Suppressor macrophage treated with lipopolysaccharide for 4 hours (primary cell): ENCODE data around the gene ZNF672.
"Not testable (repeated sequence)": the region's sequence is repeated elsewhere in the genome, so short reads cannot be mapped to it uniquely, and the experiment has no call there.

Source experiments
- DNase-seq: peaks from one replicate; pipeline ENCODE4 v3.0.0-alpha.2; 2020

ZNF672 gene

GRCh38 chr1:248813546-248813945 is 24.5 kb upstream of the ZNF672 start:
- no peak for DNase-seq

DNA sequence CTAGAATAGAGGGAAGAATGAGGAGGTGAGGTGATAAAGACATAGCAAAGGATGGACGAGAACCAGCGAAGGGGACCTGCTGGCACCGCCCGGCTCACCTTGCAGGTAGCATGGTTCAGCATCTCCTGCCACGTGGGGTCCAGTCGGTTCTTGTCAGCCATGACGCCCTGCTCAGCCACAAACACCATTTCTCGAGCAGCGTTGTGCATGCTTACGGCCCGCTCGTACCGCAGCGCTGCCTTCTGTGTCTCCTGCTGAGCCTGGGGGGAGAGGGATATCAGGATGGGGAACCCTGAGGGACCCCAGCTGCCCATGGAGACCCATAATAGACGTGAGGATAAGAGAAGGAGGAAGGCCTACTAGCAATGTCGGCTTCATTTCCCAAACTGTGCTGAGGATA is 23.7 kb upstream of the ZNF672 start:
- DNase-seq: no peak

DNA sequence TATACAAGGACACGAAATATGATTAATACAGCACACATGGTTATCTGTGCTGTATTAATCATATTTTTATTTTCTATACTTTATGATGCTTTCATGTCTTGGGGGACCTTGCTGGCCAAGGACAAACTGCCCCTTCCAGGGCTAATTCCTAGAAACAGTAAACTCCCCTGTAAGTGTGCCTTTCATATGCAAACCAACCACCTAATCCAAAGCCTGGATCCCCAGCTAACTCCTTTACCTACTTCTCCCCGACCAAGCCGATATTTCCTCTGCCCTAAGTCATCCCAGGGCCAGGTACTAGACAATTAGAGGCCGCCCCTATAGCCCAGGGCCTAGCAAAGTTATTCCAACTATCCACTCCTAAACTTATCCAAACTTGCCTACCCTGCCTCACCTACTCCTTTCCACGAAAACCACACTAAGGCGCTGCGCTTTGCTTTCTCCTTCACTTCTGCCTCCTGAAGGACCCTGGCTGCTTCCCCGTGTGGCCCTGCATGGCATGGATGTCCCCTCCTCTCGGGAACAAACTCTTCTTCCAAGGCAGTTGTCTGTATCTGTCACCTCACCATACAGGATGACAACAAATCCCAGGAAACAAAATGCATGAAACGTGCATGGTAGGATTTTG is 22.5 kb upstream of the ZNF672 start:
- DNase-seq: no peak

- DNase-seq: no peak
Observed at GRCh38 chr1:248816042-248816851, 21.8 kb upstream of the ZNF672 start.

- DNase-seq: peak; percentile 29
Observed at GRCh38 chr1:248817065-248817464, 21.0 kb upstream of the ZNF672 start.

GRCh38 chr1:248818505-248819374 is 19.3 kb upstream of the ZNF672 start:
- DNase-seq: peak; percentile 21

DNA sequence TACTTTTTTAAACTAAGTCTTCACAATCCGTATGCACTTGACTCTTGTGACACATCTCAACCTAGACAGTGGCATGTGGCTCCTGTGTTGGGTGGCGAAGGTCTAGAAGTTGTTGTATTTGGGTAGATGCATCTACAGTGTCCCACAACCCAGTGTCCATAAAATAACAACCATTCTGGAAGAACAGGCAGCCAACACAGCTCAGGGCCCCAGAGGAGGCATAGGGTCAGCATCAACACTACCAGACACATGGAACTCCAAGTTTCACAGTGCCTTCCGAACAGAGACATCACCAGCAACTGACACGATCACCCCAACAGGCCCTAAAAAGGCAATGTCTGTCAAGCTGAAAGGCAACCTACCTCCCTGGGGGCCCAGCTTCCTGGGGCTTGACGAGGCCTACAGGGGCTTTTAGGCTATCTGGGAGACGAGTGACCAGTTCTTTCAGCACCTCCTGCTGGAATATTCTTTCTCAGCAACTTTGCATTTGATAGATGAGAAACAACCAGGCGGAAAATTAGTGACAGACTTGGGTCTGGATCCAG is 17.9 kb upstream of the ZNF672 start:
- DNase-seq: no peak

GRCh38 chr1:248821101-248821500 is 16.9 kb upstream of the ZNF672 start:
- no peak for DNase-seq

DNA sequence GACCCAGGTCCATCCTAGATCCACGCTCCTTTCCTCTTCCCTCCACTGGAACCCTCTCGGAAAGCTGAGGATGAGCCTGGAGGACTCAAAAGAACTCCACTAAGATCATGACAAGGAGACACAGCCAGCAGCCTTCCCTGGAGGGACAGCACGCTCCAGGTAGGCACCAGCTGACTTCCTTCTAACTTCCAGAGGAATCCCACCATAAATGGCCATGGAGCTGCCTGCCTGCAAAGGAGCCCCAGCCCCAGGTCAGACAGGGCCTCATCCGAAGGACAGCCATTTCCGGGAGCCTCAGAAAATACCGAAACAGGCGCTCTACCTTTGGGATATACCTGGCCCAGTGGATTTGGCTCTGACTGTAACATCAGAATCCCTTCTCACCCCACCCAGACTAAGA is 16.4 kb upstream of the ZNF672 start:
- DNase-seq: no peak

DNA sequence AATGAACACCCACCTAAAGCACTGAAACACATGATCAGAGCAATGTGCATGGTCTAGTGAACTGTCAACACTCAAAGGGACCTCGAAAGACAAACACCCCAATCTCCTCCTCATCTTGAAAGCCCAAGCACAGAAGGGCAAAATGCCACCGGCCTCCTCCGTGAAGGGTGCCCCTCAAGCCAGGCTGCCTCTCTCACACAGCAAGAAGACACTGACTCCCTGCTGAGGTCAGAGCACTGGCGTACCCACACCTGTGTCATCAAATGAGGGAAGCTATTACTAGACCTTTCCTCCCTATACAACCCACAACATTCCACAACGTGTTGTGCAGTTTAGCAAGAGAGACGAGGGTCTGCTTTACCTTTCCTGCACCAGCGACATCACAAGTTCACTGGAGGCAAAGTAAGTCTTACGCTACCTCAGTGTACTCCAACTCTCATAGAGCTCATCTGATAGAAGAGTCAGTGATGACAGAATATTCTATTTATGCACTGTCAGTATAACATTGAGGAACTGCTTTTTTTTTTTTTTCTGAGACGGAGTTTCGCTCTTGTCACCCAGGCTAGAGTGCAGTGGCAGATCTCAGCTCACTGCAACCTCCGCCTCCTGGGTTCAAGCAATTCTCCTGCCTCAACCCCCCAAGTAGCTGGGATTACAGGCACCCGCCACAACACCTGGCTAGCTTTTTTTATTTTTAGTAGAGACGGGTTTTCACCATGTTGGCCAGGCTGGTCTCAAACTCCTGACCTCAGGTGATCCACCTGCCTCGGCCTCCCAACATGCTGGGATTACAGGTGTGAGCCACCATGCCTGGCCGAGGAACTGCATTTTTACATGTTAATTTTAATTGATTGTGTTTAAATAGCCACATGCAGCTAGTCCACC is 15.6 kb upstream of the ZNF672 start:
- peak; percentile 82 for DNase-seq

GRCh38 chr1:248823517-248824001 is 14.5 kb upstream of the ZNF672 start:
- peak; percentile 38 for DNase-seq

DNA sequence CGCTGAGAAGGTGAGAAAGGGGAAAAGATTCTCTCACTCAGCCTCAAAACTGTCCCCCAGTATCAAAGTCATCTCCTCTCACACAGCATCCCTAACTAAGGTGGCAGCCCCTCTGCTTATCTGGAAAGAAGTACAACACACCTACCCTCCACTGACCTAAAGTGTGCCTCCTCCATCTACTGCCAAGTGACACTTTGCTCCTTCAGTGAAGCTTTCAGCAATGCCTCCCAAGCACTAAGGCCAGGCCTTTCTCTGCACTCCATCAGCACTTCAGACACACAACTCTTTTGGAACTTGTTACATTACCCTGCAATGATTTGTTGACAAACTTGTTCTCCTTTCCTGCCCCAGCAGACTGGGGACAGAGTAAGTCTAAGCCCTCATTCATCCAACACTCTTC is 13.7 kb upstream of the ZNF672 start:
- DNase-seq: no peak

DNA sequence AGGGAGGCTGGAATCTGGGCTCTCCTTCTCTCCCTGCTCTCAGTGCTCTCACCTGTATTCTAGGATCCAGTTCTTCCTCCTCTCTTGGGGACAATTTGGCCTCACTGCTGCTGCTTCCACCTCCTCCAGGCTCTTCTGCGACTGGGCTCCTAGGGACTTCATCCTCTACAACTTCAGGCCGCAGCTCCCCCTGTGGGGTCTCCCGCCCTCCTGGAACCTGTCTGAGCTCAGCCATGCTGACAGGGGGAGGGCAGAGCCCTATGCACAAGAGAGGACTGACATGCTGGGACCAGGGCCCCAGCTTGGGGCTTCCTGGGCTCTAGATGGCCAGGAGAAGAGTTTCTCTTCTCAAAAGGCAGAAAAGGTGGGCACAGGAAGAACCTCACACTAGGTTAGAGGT is 13.3 kb upstream of the ZNF672 start:
- DNase-seq: no peak

DNA sequence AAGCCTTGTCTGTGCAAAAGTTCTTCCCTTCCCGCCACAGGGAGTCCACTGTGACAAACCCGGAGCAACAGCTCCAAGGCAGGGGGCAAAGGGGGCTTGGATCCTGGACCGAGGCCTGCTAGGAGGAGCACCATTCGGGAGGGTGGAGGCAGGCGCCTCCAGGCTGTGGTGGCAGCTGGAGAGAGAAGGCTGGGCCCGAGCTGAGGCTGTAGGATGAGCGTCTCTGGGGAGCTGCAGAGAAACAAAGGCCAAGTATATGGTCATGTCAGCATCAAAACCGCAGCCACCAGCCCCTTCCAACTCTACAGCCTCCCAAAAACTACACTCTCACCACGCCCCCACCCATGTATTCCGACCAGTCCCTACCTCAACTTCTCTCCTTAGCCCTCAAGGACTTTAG is 12.9 kb upstream of the ZNF672 start:
- no peak for DNase-seq

DNA sequence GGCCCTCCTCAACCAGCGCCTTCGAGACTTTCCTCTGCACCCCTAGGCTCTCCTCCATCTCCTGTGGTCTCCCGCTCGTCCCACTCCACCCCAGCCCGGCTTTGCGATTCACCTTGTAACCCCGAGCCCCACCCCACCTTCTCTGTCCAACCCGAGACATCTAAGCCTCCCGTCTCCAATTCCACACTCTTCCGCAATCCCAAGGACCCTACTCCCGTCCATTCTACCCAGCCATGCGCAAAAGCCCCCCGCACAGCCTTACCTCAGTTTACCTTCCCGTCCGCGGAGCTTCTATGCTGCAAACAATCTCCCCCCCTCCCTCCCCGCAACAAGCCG is 12.5 kb upstream of the ZNF672 start:
- no peak for DNase-seq

- peak; percentile 98 for DNase-seq
Observed at GRCh38 chr1:248825909-248826760, 11.9 kb upstream of the ZNF672 start, which contains the start of gene SH3BP5L. TSS of gene SH3BP5L (minus strand) at chr1:248825915. CDS start at chr1:248824935, 980 bp downstream.

DNA sequence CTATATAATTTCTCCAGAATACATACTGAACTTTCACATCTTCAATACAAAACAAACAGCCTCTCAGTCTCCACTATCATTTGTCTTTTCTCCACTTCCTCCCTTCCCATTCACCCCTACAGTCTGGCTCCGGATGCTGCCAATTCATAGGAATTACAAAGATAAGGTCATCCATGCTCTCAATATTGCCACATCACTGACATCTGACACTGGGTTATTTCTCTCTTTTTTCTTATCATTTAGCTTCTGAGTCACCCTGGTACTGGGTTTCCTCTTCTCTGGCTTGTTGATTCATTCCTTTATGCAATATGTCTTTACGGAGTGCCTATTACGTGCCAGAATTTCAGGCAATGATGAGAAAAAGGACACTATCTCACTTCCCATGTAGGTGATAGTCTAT is 9.2 kb upstream of the ZNF672 start:
- peak; percentile 86 for DNase-seq

- not testable (repeated sequence) for DNase-seq
Observed at GRCh38 chr1:248830718-248831017, 7.4 kb upstream of the ZNF672 start.

DNA sequence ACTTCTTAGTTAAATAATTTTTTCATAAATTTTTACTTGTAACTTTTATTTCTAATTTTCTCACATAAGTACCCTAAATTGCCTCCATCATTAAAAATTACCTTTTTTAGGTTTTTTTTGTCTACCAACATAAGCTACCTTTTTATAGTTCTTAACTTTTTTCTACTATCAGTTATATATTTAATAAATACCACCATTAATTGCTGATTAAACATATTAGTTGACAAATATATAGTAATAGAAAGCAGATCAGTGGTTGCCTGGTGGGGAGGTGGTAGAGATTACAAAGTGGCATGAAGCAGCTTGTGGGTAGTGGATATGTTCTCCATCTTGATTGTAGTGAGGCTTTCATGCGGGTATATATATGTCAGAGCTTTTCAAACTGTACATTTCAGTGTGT is 6.2 kb upstream of the ZNF672 start:
- DNase-seq: no peak

DNA sequence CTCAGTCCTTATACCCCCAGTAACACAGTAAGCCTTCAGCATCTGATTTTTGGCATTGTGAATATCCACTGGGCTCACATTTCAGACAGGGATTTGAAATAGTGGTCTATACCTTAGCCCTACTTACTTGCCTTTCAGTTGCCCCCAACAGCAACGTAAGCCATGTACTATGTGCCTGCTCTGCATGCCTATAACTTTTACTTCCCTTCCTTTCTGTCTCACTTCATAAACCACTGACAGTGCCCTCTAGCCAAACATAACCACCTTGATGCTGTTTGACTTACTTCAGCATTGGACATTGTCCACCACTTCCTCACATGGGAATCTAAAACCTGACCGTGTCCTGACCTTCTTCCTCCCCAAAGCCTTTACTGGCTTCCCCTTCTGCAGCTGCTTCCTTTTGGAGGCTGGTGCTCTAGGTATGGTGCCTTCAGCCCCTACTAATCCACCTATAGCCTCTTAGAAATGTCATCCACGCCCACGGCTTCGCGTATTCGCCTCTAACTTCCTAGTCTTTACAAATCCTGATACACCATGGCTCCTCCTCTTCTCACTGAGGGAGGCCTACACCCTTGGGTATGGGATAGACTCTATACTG is 3.6 kb upstream of the ZNF672 start:
- no peak for DNase-seq
